Stimulated activated CD8-positive, alpha-beta memory T cell treated with anti-CD3 and anti-CD28 coated beads, Interleukin-4, amount 100 ng/mL, for 1 hour (primary cell): Measurements from ENCODE around the gene TMEM181.
"Not testable (repeated sequence)": the region's sequence is repeated elsewhere in the genome, so short reads cannot be mapped to it uniquely, and the experiment has no call there.

ENCODE experiments used
- DNase-seq, 2 donors: peaks; one replicate each; pipeline ENCODE4 v3.0.0-alpha.2; 2020; ENCODE audit warnings: low read depth in 2 of 2, low spot score in 1 of 2

Gene TMEM181

DNA sequence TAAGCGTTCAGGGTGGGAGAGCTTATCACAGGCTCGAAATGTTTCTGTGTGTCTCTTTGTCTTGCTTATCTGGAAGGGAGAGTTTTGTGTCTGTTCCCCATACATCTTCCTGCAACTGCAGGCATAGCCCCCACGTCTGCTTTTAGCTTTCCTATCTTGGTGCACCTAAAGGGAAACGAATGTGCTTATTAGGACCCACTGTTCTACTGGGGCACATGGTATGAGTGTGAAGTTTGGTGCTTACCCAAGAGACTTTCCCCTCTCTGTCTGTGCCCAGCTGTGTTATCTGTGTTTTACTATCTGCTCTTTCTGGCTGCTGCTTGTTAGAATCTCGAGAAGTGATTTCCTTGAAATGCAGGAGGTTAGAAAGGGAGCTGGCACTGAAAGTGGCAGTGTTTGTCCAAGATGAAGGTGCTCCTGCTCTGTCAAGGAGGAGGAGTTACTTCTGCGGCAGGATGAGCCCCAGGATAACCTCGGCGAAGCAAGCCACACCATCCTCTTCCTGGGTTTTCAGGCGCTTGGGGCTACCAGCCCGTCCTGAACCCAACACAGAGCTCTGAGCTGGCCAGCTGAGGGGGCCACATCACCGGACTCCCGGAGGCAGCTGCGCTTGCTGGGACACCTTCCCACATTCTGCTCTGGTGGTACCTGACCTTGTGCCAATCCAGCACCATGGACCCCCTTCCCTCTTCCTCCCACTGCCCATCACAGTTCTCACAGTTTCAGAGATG, 61.2 kb downstream of the TMEM181 start:
- DNase-seq = no peak

DNA sequence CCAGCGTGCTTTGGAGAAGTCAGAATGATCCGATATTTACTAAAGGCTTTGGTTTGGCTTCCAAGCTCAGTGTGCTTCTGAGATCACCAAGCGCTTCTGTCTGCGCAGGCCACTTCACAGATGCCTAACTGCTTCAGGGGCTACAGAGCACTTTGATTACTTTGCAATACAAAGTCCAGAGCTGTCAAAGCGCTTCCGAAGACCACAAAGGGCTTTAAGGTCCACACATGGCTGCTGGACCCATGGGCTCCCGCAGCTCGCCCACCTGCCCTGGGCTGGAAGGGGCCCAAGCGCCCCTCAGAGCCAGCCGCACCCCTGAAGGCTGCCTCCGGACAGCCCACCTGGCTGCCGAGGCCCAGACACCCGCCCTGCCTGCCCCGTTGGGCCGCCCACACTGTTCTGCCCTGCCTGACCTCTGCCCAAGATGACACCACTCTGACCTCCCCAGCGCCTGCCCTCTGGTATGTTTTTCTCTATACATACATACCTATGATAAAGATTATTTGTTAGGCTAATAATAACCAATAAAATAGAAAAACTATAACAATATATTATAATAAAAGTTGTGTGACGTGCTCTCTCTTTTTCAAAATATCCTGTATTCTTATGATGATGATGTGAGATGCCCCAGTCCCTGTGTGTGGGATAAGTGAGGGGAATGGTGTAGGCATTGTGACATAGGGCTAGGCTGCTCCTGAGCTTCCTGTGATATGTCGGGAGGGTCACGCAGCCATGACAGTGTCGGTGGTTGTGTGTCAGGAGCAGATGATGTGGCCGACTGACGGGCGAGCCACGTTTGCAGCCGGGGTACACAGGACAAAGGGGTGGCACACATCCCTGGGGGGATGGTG, 62.0 kb downstream of the TMEM181 start:
- no peak for DNase-seq

DNA sequence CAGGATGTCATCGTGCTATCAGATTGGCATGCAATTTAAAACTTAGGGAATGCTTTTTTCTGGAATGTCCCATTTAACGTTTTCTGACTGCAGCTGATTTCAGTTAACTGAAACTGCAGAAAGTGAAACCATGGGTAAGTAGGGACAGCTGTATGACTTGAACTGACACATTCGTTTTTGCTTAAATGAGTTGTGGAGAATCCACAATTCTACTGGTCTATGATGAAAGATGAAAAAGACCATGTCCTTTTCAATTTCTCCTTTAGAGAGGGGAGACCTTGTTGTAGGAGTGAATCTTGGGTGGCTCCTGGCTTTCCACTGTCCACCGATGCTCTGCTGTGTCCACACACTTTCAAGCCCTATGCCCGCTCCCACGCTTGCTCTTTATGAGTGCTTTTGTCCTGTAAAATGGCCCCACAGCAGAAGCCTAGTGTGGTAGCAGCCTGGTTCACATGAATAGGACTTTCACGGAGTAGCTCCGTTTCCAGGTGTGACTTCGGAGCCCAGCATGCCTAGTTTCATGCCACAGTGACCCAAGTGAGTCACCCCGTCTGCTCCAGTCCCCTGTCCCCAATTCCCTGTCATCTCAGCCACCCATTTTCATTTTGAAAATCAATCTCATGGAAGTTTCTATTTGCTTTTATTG, 62.8 kb downstream of the TMEM181 start:
- no peak for DNase-seq

GRCh38 chr6:158624684-158625682, 65.1 kb downstream of the TMEM181 start:
- DNase-seq = no peak

GRCh38 chr6:158625881-158626305, 66.0 kb downstream of the TMEM181 start:
- no peak for DNase-seq

GRCh38 chr6:158626360-158627167, 66.7 kb downstream of the TMEM181 start:
- no peak for DNase-seq

GRCh38 chr6:158627168-158627939, 67.5 kb downstream of the TMEM181 start:
- no peak for DNase-seq

DNA sequence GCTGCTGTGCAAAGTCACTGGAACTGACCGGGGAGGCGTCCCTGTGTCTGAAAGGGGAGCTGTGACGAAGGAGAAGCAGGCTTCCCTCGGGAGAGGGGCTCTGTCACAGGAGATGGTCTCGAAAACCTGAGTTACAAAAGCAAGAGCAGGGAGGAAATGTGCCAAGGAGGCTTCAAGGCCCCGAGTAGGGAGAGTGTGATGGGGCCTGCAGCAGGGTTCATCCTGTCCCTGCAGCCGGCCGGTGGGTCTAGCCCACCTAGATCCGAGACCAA, 68.0 kb downstream of the TMEM181 start:
- DNase-seq = no peak

- DNase-seq = no peak
These were observed 68.7 kb downstream of the TMEM181 start for GRCh38 chr6:158628542-158628941.

GRCh38 chr6:158629367-158630221, 69.7 kb downstream of the TMEM181 start:
- no peak for DNase-seq

DNA sequence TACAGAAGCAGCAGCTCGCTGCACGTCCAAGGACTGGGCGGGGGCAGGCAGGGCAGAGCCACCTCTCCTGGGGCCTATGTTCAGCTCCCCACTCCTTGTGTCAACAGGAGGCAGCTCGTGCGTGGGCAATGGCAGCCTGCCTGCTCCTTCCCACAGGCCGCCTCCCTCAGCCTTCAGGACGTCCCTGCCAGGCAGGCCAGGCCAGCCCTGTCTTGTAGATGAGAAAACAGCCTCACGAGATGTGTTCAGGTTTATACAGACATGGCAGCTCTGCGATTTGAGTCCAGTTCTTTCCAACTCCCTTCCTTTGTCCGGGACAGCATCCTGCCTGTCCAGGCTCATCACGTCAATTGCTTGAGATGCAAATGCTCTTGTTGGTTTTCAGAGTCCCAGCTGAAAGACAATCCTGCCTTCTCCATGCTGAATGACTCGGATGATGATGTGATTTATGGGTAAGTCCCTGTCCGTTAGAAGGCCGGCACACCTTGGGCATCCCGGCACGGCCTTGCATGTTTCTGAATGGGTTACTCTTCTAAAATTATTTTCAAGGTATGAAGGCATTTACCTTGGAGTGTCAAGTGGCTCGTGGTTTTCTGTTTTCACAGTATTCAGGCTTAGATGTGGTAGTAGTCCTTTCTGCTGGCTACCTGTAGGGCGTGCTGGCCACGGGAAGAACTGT, 71.2 kb downstream of the TMEM181 start:
- DNase-seq = no peak

GRCh38 chr6:158631678-158632537, 72.0 kb downstream of the TMEM181 start:
- DNase-seq = no peak

DNA sequence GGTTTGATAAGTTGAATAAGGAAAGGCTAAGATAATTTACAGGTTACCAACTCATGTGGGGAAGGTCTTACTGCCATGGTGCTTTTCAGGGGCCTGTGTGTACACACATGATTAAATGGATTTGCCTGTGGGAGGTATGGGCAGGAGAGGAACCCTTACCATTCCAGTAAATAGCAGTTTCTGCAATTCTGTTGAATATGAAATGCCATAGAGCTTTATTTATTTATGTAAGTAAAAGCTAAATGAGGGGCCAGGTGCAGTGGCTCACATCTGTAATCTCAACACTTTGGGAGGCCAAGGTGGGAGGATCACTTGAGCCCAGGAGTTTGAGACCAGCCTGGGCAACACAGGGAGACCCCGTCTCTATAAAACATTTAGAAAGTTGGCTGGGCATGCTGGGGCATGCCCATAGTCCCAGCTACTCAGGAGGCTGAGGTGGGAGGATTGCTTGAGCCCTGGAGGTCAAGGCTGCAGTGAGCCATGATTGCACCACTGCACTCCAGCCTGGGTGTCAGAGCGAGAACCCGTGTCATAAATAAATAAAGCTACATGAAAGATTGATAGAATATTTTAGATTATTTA, 72.7 kb downstream of the TMEM181 start:
- DNase-seq = not testable (repeated sequence)

GRCh38 chr6:158633127-158633526, 73.2 kb downstream of the TMEM181 start:
- DNase-seq = no peak

DNA sequence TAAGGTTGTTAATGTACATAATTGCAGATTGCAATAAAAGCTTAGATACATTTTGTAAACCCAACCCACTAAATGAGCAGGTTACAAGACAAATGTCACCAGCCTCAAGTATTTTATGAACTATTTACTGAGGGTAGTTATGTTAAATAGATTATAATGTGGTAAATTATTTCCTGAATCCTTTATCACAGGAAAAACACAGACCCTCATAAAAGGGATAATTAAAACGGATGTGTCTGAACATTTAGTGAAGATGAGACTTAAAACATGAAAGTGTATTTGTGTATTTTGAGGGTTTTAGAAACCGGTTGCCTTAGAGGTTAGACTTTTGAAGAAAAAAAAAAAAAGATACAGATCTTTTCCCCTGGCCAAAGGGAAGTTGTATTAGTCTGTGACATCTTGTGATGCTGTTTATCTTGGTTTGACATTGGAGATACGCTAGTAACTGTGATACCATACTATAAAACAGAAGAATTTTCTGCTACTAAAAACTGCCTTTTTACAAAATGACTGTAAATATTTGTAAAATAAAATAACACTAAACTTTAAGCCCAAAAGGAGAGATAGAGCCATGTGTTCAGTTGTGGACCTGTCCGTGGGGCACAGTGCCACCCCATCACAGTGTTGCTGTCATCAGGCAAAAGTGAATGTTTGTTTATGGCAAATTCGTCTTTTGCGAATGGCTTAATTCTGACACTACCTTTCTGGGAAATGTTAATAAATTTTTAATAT, 75.0 kb downstream of the TMEM181 start:
- no peak for DNase-seq
